GM19099 (cell line): ENCODE measurements around the gene LSM3.

Experiments
- POLR2A ChIP-seq: IDR thresholded peaks from 3 replicates; pipeline ENCODE4 v1.6.1; 2011; ENCODE audit warnings: low read depth; ENCODE audit not compliant: insufficient read length; ENCODE audit errors: extremely low read depth

LSM3 gene

GRCh38 chr3:14140668-14141067, 37.9 kb upstream of the LSM3 start:
- TF ChIP-seq POLR2A: no peak

GRCh38 chr3:14141144-14141543, 37.5 kb upstream of the LSM3 start:
- TF ChIP-seq POLR2A: no peak

GRCh38 chr3:14141602-14142341, 36.8 kb upstream of the LSM3 start:
- no peak for TF ChIP-seq POLR2A

GRCh38 chr3:14142567-14143270, 35.9 kb upstream of the LSM3 start:
- no peak for TF ChIP-seq POLR2A

- no peak for TF ChIP-seq POLR2A
Observed at GRCh38 chr3:14143271-14144225, 35.1 kb upstream of the LSM3 start.

GRCh38 chr3:14144423-14145075, 34.1 kb upstream of the LSM3 start:
- no peak for TF ChIP-seq POLR2A

GRCh38 chr3:14145236-14145635, 33.4 kb upstream of the LSM3 start:
- TF ChIP-seq POLR2A: no peak

GRCh38 chr3:14145670-14146380, 32.8 kb upstream of the LSM3 start:
- TF ChIP-seq POLR2A: no peak

GRCh38 chr3:14146381-14147065, 32.1 kb upstream of the LSM3 start:
- no peak for TF ChIP-seq POLR2A

- no peak for TF ChIP-seq POLR2A
Observed at GRCh38 chr3:14147066-14147435, 31.6 kb upstream of the LSM3 start.

GRCh38 chr3:14147617-14148016, 31.0 kb upstream of the LSM3 start:
- TF ChIP-seq POLR2A: no peak

- no peak for TF ChIP-seq POLR2A
Observed at GRCh38 chr3:14148041-14148985, 30.3 kb upstream of the LSM3 start.

- no peak for TF ChIP-seq POLR2A
Observed at GRCh38 chr3:14150078-14150477, 28.5 kb upstream of the LSM3 start.
